Measurements from ENCODE around the gene MUL1. TPM values are rescaled to one million over a fixed set of nuclear protein-coding genes. Genes with fewer than 3 reads are reported as not detected.

Gene MUL1
- total and polyA plus RNA-seq, 9 of the 15 experiments (the other 6 are each of a cell fraction or from before 2014, with no cell fraction given), result 10.4 to 32.9 (median 19.3) TPM

GRCh38 chr1:20486457-20487235, 21.3 kb downstream of the MUL1 start (continued):
- TF ChIP-seq RERE (CRISPR knock-in tag; IDR thresholded peaks at IDR 0.05; ENCODE audit: borderline replicate concordance) (no peak), RAD51 (IDR thresholded peaks at IDR 0.05; ENCODE audit: borderline replicate concordance, low read depth) (no peak), KDM5B (IDR thresholded peaks at IDR 0.05; ENCODE audit: insufficient replicate concordance, low read depth, low read length) (no peak), ELK1 (CRISPR knock-in tag; IDR thresholded peaks at IDR 0.05) (no peak), MTF1 (CRISPR knock-in tag; IDR thresholded peaks at IDR 0.05; ENCODE audit: borderline replicate concordance) (no peak), NFATC3 (IDR thresholded peaks at IDR 0.05) (no peak), CBX8 (IDR thresholded peaks at IDR 0.05; ENCODE audit: borderline replicate concordance, extremely low read depth, low read depth, low read length, poor library complexity, severe bottlenecking) (no peak), EZH2 (IDR thresholded peaks at IDR 0.05; ENCODE audit: borderline replicate concordance, low read depth, low read length) (no peak), ADNP (tag; IDR thresholded peaks at IDR 0.05) (no peak), CXXC5 (CRISPR knock-in tag; IDR thresholded peaks at IDR 0.05) (peak; percentile 67; the same call in 1 of the 2 replicates), NR1H2 (CRISPR knock-in tag; IDR thresholded peaks at IDR 0.05) (0 out of 2 replicates have a peak, but pooled peaks have one; percentile 21), GMEB1 (CRISPR knock-in tag; IDR thresholded peaks at IDR 0.05) (no peak), E4F1 (CRISPR knock-in tag; IDR thresholded peaks at IDR 0.05; ENCODE audit: borderline replicate concordance) (no peak), MCM2 (IDR thresholded peaks at IDR 0.05; ENCODE audit: low read depth) (no peak)
